Subcutaneous abdominal adipose tissue (tissue), 5 donors: Measurements from ENCODE around the gene SPDL1.

Experiments used
- H3K27ac ChIP-seq: one replicate; pipeline ENCODE4 v1.7.0; 2013; ENCODE audit warnings: low read depth, mild to moderate bottlenecking, inconsistent platforms, low read length, moderate library complexity
- H3K27me3 ChIP-seq, 5 donors: one replicate each; pipeline ENCODE4 v1.7.0; 2013; ENCODE audit warnings: low read length in 5 of 5, inconsistent platforms in 1 of 5; ENCODE audit not compliant: control insufficient read depth in 5 of 5, insufficient read depth in 4 of 5
- H3K36me3 ChIP-seq, 5 donors: one replicate each; pipeline ENCODE4 v1.7.0; 2013; ENCODE audit warnings: low read length in 5 of 5; ENCODE audit not compliant: control insufficient read depth in 5 of 5, insufficient read depth in 5 of 5
- H3K4me1 ChIP-seq, 5 donors: one replicate each; pipeline ENCODE4 v1.7.0; 2013; ENCODE audit warnings: low read length in 5 of 5, mild to moderate bottlenecking in 3 of 5, moderate library complexity in 1 of 5; ENCODE audit not compliant: control insufficient read depth in 5 of 5, insufficient read depth in 5 of 5
- H3K4me3 ChIP-seq, 5 donors: one replicate each; pipeline ENCODE4 v1.7.0; 2013; ENCODE audit warnings: low read length in 5 of 5, low read depth in 1 of 5
- H3K9ac ChIP-seq, 5 donors: one replicate each; pipeline ENCODE4 v1.7.0; 2013; ENCODE audit warnings: low read length in 5 of 5, mild to moderate bottlenecking in 4 of 5, moderate library complexity in 3 of 5
- H3K9me3 ChIP-seq, 5 donors: one replicate each; pipeline ENCODE4 v1.7.0; 2013; ENCODE audit warnings: low read length in 5 of 5; ENCODE audit not compliant: control insufficient read depth in 5 of 5
- donor health status: healthy.
- donor health status: healthy.
- donor health status: healthy.
- donor health status: healthy.
- donor health status: healthy.

The SPDL1 gene

DNA sequence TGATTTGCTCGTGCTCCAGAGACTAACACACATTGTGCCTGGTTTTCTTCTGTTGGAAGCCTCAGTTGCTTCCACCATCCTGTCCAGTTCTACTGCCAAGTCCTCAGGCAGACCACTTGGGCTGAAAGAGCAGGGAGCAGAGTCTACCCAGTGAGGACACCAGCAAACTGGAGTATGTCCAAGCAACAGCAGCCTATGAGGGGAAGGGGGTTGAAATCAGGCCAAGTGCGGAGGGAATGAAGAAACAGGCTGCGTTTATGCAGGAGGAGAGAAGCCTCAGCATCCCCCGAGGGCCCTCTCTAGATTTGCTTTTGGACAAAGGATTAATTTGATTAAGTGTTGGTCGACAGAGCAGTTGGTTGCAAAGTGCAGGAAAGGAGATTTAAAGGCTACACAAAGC lies 68.0 kb downstream of the SPDL1 start:
- Histone ChIP-seq H3K4me3 (no peak overlapping the region), H3K4me1 (peaks cover 0 to 34% (median 20%) of the 10 kb centered on the region in 5 donors), H3K36me3 (peaks cover 0 to 4% (median 0%) of the 10 kb centered on the region in 5 donors), H3K27me3 (peaks cover 0 to 5% (median 3%) of the 10 kb centered on the region in 5 donors), H3K9ac (no peak overlapping the region), H3K9me3 (no peaks in the 10 kb centered on the region), H3K27ac (no peak overlapping the region)

DNA sequence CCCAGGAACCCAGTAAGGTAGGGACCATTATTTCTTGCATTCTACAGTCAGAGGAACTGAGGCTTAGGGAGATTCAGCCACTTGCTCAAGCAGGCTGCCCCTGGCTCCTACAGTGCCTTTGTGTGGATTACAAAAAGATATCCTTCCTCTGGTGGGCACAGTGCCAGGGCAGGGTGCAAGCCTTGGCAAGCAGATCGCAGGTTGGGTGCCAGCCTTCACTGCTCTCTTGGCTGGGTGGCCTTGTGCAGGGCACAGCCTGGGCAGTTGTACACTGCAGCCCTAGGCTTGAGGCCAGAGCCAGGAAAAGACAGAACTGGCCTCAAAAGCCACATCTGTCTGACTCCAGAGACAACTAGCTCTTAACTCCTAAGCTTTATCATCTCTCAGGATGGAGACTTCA lies 68.5 kb downstream of the SPDL1 start:
- Histone ChIP-seq H3K27ac (no peak overlapping the region), H3K36me3 (peaks cover 0 to 4% (median 0%) of the 10 kb centered on the region in 5 donors), H3K4me1 (peaks cover 0 to 34% (median 20%) of the 10 kb centered on the region in 5 donors), H3K4me3 (no peak overlapping the region), H3K9ac (no peak overlapping the region), H3K27me3 (peaks cover 0 to 5% (median 0%) of the 10 kb centered on the region in 5 donors), H3K9me3 (no peaks in the 10 kb centered on the region)

DNA sequence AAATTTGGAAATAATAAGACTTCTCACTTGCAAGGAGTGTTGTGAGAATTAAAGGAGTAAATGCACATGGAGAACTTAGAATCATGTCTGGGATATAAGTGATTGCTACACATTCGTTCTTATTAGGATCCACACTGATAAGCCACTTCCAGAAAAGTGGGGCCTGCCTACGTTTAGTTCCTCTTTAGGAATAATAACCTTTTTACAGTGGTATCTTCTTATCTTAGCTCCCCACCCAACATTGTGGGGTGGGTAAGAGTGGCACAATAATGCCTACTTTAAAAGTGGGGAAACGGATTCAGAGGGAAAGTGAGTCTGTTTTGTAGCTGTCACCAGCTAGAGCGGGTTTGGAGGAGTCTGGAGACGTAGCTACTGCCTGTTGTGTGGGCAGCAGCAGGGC lies 69.5 kb downstream of the SPDL1 start:
- Histone ChIP-seq H3K9ac (no peak overlapping the region), H3K9me3 (no peaks in the 10 kb centered on the region), H3K27ac (no peak overlapping the region), H3K27me3 (peaks cover 0 to 5% (median 0%) of the 10 kb centered on the region in 5 donors), H3K36me3 (peaks cover 0 to 4% (median 0%) of the 10 kb centered on the region in 5 donors), H3K4me3 (no peak overlapping the region), H3K4me1 (peaks cover 0 to 31% (median 20%) of the 10 kb centered on the region in 5 donors)
